CD14-positive monocyte (primary cell): ENCODE results near the gene EFNA1. TPM values are rescaled to one million over a fixed set of nuclear protein-coding genes. Genes with fewer than 3 reads are reported as not detected.

Source experiments
- DNase-seq, 3 donors: peaks; one replicate each; pipeline ENCODE4 v3.0.0-alpha.2; 2011 to 2022
- H2AFZ ChIP-seq: 2 replicates; pipeline ENCODE4 v1.6.0; 2012; ENCODE audit warnings: mild to moderate bottlenecking, low read depth, low read length, inconsistent platforms; ENCODE audit not compliant: insufficient read depth, poor library complexity, severe bottlenecking
- H3K27ac ChIP-seq, 2 donors: 1 replicate in 1 of 2; 2 replicates in 1 of 2; pipeline ENCODE4 v1.5.1; 2012 to 2013; ENCODE audit warnings: low read length in 2 of 2, control low read depth in 1 of 2, inconsistent platforms in 1 of 2, low read depth in 1 of 2, mild to moderate bottlenecking in 1 of 2
- H3K27me3 ChIP-seq, 2 donors: one replicate each; pipeline versions ENCODE4 v1.6.0 to v1.6.1; 2011 to 2013; ENCODE audit warnings: low read length in 2 of 2; ENCODE audit not compliant: control insufficient read depth in 2 of 2, insufficient read depth in 2 of 2
- H3K36me3 ChIP-seq, 2 donors: replicated peaks in 1 of 2; 1 replicate in 1 of 2; 2 replicates in 1 of 2; pipeline versions ENCODE4 v1.5.1 to v1.6.1; 2012 to 2013; ENCODE audit warnings: low read length in 2 of 2, control low read depth in 1 of 2, inconsistent platforms in 1 of 2, mild to moderate bottlenecking in 1 of 2; ENCODE audit not compliant: insufficient read depth in 2 of 2, control insufficient read depth in 1 of 2
- H3K4me1 ChIP-seq, 2 donors: 1 replicate in 1 of 2; 2 replicates in 1 of 2; pipeline versions ENCODE4 v1.5.1 to v1.6.1; 2012 to 2013; ENCODE audit warnings: low read length in 2 of 2, control low read depth in 1 of 2, inconsistent platforms in 1 of 2, mild to moderate bottlenecking in 1 of 2, moderate library complexity in 1 of 2; ENCODE audit not compliant: insufficient read depth in 2 of 2, control insufficient read depth in 1 of 2
- H3K4me2 ChIP-seq: replicated peaks from 2 replicates; pipeline ENCODE3; 2012; ENCODE audit warnings: low read length, moderate library complexity, mild to moderate bottlenecking; ENCODE audit not compliant: poor library complexity, severe bottlenecking; ENCODE audit errors: extremely low read depth
- H3K4me3 ChIP-seq, 3 experiments: fragments of 200-600 bp in 1 of 3; sonication (generic) in 1 of 3; replicated peaks in 1 of 3; 1 replicate in 2 of 3; 2 replicates in 1 of 3; pipeline ENCODE4 v1.5.1; 2011 to 2013; ENCODE audit warnings: low read length in 3 of 3, mild to moderate bottlenecking in 3 of 3, control low read depth in 2 of 3, low read depth in 2 of 3, inconsistent platforms in 1 of 3, moderate library complexity in 1 of 3
- H3K79me2 ChIP-seq: 2 replicates; pipeline ENCODE4 v1.6.0; 2012; ENCODE audit warnings: mild to moderate bottlenecking, control low read depth, inconsistent platforms, low read length, moderate library complexity; ENCODE audit not compliant: insufficient read depth
- H3K9ac ChIP-seq: 2 replicates; pipeline ENCODE4 v1.6.0; 2017; ENCODE audit warnings: low read length, mild to moderate bottlenecking; ENCODE audit not compliant: insufficient read depth, poor library complexity, severe bottlenecking
- H3K9me3 ChIP-seq, 2 donors: replicated peaks in 1 of 2; 1 replicate in 1 of 2; 2 replicates in 1 of 2; pipeline versions ENCODE4 v1.5.1 to v1.6.1; 2012 to 2013; ENCODE audit warnings: low read length in 2 of 2, control low read depth in 1 of 2; ENCODE audit not compliant: control insufficient read depth in 1 of 2, insufficient read depth in 1 of 2
- H4K20me1 ChIP-seq: 2 replicates; pipeline ENCODE4 v1.6.0; 2012; ENCODE audit warnings: mild to moderate bottlenecking, low read length, control low read depth, moderate library complexity; ENCODE audit not compliant: insufficient read depth
- H3K27ac Mint-ChIP-seq, 7 donors: one replicate each; pipeline ENCODE4 v1.8.0; 2020; ENCODE audit warnings: mild to moderate bottlenecking in 7 of 7, mixed read lengths in 7 of 7, moderate library complexity in 6 of 7, inconsistent platforms in 2 of 7
- H3K27me3 Mint-ChIP-seq, 3 donors: one replicate each; pipeline ENCODE4 v1.8.0; 2021 to 2022; ENCODE audit warnings: low read depth in 3 of 3, mild to moderate bottlenecking in 3 of 3, mixed read lengths in 3 of 3, moderate library complexity in 3 of 3, inconsistent platforms in 1 of 3
- H3K36me3 Mint-ChIP-seq, 2 donors: one replicate each; pipeline ENCODE4 v1.8.0; 2020; ENCODE audit warnings: mixed read lengths in 2 of 2, inconsistent platforms in 1 of 2, mild to moderate bottlenecking in 1 of 2
- H3K4me1 Mint-ChIP-seq: one replicate; pipeline ENCODE4 v1.8.0; 2020; ENCODE audit warnings: mild to moderate bottlenecking, mixed read lengths
- H3K4me3 Mint-ChIP-seq, 2 donors: one replicate each; pipeline ENCODE4 v1.8.0; 2020; ENCODE audit warnings: mild to moderate bottlenecking in 2 of 2, mixed read lengths in 2 of 2, moderate library complexity in 1 of 2
- H3K9me3 Mint-ChIP-seq, 7 donors: one replicate each; pipeline ENCODE4 v1.8.0; 2020 to 2022; ENCODE audit warnings: mixed read lengths in 7 of 7, mild to moderate bottlenecking in 6 of 7, moderate library complexity in 6 of 7, inconsistent platforms in 2 of 7
- WGBS: methylation state at CpG from one replicate; pipeline ENCODE4 v1.1.5; 2013; ENCODE audit warnings: missing lambda C conversion rate; ENCODE audit not compliant: insufficient coverage; 5-methylcytosine and 5-hydroxymethylcytosine counted together
- intact Hi-C, 2 donors: fragments of 100-400 bp; cut with micrococcal nuclease; formaldehyde crosslinking; loops; one replicate each; pipeline versions ENCODE4 v1.15.0 to v1.15.1; 2023
- polyA plus RNA-seq, 3 donors: library from polyadenylated mRNA; depleted of rRNA in 1 of 3; unstranded in 2 of 3; stranded (reverse) in 1 of 3; fragments of 300-500 nt in 2 of 3; fragments of >200 nt in 1 of 3; fragmentation: Illumina TruSeq in 2 of 3; gene quantifications; 1 replicate in 2 of 3; 2 replicates in 1 of 3; pipeline ENCODE4 v1.2.3, GENCODE V29; 2012 to 2021
- TF ChIP-seq, protein P1 (sequence below): fragments of 200-600 bp; IDR thresholded peaks from one replicate; pipeline ENCODE4 v1.8.0; 2022; ENCODE audit warnings: antibody characterized with exemption, mild to moderate bottlenecking

EFNA1 gene
- polyA plus RNA-seq, 3 donors: 1.2 TPM; not detected in 2

DNA sequence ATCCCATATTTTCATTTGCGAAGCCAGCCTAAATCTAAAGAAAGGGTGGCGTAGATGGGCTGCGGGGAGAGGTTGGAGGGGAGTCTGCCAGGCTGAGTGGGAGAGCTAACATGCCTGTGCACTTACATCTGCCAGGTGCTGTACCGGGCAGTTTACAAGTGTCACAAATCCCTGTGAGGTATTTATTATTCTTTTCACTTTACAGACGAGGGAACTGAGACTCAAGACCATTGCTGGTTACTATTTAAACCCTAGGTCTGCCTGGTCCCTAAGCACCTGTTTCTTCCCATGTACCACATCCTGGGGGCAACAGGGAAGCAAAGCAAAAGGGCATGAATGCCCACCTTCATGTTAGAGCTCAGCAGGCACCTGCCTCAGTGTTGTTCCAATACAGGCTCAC is 19.4 kb upstream of the EFNA1 start:
- no peaks in the 10 kb centered on the region for H4K20me1 ChIP-seq
- no peaks in the 10 kb centered on the region for H3K36me3 ChIP-seq
- no peaks in the 10 kb centered on the region for H3K9me3 ChIP-seq
- no peaks in the 10 kb centered on the region for H3K79me2 ChIP-seq
- Mint-ChIP-seq H3K9me3 (no peaks in the 10 kb centered on the region), H3K27ac (peak overlapping the region in 1 of 7 donors; percentile 33), H3K4me1 (peaks cover 17% of the 10 kb centered on the region), H3K36me3 (no peaks in the 10 kb centered on the region), H3K4me3 (no peak overlapping the region), H3K27me3 (peaks cover 0 to 8% (median 5%) of the 10 kb centered on the region in 3 donors)
- intact Hi-C loops: no loop called here
- no peak overlapping the region for H3K27ac ChIP-seq
- no peaks in the 10 kb centered on the region for H3K27me3 ChIP-seq
- H3K4me2 ChIP-seq: no peak overlapping the region
- WGBS: 95% methylated on average over 4 of the region's 5 CpGs
- H3K4me3 ChIP-seq: no peak overlapping the region
- TF ChIP-seq, protein P1, sequence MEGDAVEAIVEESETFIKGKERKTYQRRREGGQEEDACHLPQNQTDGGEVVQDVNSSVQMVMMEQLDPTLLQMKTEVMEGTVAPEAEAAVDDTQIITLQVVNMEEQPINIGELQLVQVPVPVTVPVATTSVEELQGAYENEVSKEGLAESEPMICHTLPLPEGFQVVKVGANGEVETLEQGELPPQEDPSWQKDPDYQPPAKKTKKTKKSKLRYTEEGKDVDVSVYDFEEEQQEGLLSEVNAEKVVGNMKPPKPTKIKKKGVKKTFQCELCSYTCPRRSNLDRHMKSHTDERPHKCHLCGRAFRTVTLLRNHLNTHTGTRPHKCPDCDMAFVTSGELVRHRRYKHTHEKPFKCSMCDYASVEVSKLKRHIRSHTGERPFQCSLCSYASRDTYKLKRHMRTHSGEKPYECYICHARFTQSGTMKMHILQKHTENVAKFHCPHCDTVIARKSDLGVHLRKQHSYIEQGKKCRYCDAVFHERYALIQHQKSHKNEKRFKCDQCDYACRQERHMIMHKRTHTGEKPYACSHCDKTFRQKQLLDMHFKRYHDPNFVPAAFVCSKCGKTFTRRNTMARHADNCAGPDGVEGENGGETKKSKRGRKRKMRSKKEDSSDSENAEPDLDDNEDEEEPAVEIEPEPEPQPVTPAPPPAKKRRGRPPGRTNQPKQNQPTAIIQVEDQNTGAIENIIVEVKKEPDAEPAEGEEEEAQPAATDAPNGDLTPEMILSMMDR: no peak
- peaks cover 5% of the 10 kb centered on the region in 2 donors for H3K4me1 ChIP-seq
- no peak for DNase-seq
- H3K9ac ChIP-seq: no peak overlapping the region
- H2AFZ ChIP-seq: no peak overlapping the region

DNA sequence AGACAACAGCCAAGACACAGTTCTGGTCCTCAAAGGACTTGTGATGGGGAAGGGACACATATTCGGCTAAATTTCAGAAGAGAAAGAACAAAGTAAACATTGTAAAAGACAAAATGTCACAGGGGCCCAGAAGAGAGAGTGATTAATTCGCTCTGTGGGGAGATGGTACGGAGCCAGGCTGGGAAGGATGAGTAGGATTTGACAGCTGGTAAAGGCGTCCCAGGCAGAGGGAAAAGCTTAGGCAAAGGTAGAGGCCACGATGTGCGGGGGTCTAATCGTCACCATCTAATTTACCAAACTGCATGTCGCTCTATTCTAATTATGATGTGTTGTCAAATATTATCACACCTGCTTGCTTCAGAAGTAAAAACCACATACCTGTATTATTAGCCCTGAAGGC is 17.3 kb upstream of the EFNA1 start:
- Mint-ChIP-seq H3K4me1 (peaks cover 12% of the 10 kb centered on the region), H3K27ac (no peak overlapping the region), H3K4me3 (no peak overlapping the region), H3K27me3 (peaks cover 0 to 9% (median 4%) of the 10 kb centered on the region in 3 donors), H3K36me3 (no peaks in the 10 kb centered on the region), H3K9me3 (peaks cover 0 to 3% (median 0%) of the 10 kb centered on the region in 7 donors)
- no peak overlapping the region for H3K27ac ChIP-seq
- H3K79me2 ChIP-seq: no peaks in the 10 kb centered on the region
- TF ChIP-seq, protein P1: no peak
- no peak overlapping the region for H3K4me3 ChIP-seq
- peaks cover 0 to 2% of the 10 kb centered on the region in 2 donors for H3K4me1 ChIP-seq
- 100% methylated on average over 3 of the region's 8 CpGs for WGBS
- H2AFZ ChIP-seq: no peak overlapping the region
- intact Hi-C loops: no loop called here
- no peaks in the 10 kb centered on the region for H3K36me3 ChIP-seq
- no peaks in the 10 kb centered on the region for H3K27me3 ChIP-seq
- H3K9me3 ChIP-seq: no peaks in the 10 kb centered on the region
- H4K20me1 ChIP-seq: no peaks in the 10 kb centered on the region
- no peak for DNase-seq
- H3K9ac ChIP-seq: no peak overlapping the region
- no peak overlapping the region for H3K4me2 ChIP-seq
